ENCODE results near the gene CCL22.

The CCL22 gene

GRCh38 chr16:57380671-57381462, 22.3 kb downstream of the CCL22 start:
- TF ChIP-seq CTCF (IDR thresholded peaks at IDR 0.05; ENCODE audit: extremely low read depth, insufficient read depth, missing control alignments): no peak
- DNase-seq (ENCODE audit: low spot score): no peak
- in situ Hi-C loops (cut with MboI; ENCODE audit: low pct_unique_long_range_greater_than_20kb, low sequenced_read_pairs, unreplicated experiment): no loop called here

- no peak for DNase-seq (ENCODE audit: low spot score)
- no peak for TF ChIP-seq CTCF (IDR thresholded peaks at IDR 0.05; ENCODE audit: extremely low read depth, insufficient read depth, missing control alignments)
- in situ Hi-C loops (cut with MboI; ENCODE audit: low pct_unique_long_range_greater_than_20kb, low sequenced_read_pairs, unreplicated experiment): no loop called here
Observed at GRCh38 chr16:57381791-57382534, 23.4 kb downstream of the CCL22 start.

GRCh38 chr16:57382535-57383275, 24.1 kb downstream of the CCL22 start:
- in situ Hi-C loops (cut with MboI; ENCODE audit: low pct_unique_long_range_greater_than_20kb, low sequenced_read_pairs, unreplicated experiment): no loop called here
- peak; percentile 20 for TF ChIP-seq CTCF (IDR thresholded peaks at IDR 0.05; ENCODE audit: extremely low read depth, insufficient read depth, missing control alignments)
- no peak for DNase-seq (ENCODE audit: low spot score)

GRCh38 chr16:57383276-57384247, 25.0 kb downstream of the CCL22 start:
- in situ Hi-C loops (cut with MboI; ENCODE audit: low pct_unique_long_range_greater_than_20kb, low sequenced_read_pairs, unreplicated experiment): no loop called here
- no peak for TF ChIP-seq CTCF (IDR thresholded peaks at IDR 0.05; ENCODE audit: extremely low read depth, insufficient read depth, missing control alignments)
- DNase-seq (ENCODE audit: low spot score): no peak

GRCh38 chr16:57384248-57385070, 25.9 kb downstream of the CCL22 start:
- DNase-seq (ENCODE audit: low spot score): no peak
- no peak for TF ChIP-seq CTCF (IDR thresholded peaks at IDR 0.05; ENCODE audit: extremely low read depth, insufficient read depth, missing control alignments)
- in situ Hi-C loops (cut with MboI; ENCODE audit: low pct_unique_long_range_greater_than_20kb, low sequenced_read_pairs, unreplicated experiment): no loop called here
